IMR-90 (cell line): ENCODE data around the gene GRM4. TPM values are rescaled to one million over a fixed set of nuclear protein-coding genes. Genes with fewer than 3 reads are reported as not detected.

Source experiments
- ATAC-seq: fragments of 200-7000 bp; cut with Tn5 transposase; 2 replicates; pipeline ENCODE4 v1.9.1; 2020; ENCODE audit warnings: low read depth, mild to moderate bottlenecking, moderate library complexity
- BruUV-seq: library from RNA; stranded (reverse); fragments of 400-500 nt; replicated peaks from 2 replicates; lab custom pipeline; 2021; lab: Mats Ljungman, UMichigan
- CTCF ChIA-PET: fragments of 300-600 bp; formaldehyde crosslinking; extraction: SDS; loops from one replicate; lab custom pipeline; 2021; ENCODE audit warnings: antibody characterized with exemption; lab: Yijun Ruan, JAX
- POLR2A ChIA-PET: fragments of 300-600 bp; sonication (Branson Sonifier 250); formaldehyde crosslinking; loops from one replicate; lab custom pipeline; 2022; ENCODE audit warnings: antibody characterized with exemption; ENCODE audit not compliant: unreplicated experiment; lab: Charles Lee
- DNase-seq: peaks from one replicate; pipeline ENCODE4 v3.0.0; 2013
- H2AFZ ChIP-seq: replicated peaks from 2 replicates; pipeline ENCODE3; 2013; ENCODE audit warnings: low read length, mild to moderate bottlenecking; ENCODE audit not compliant: poor library complexity
- H2AK5ac ChIP-seq: 2 replicates; pipeline ENCODE4 v1.6.1; 2013; ENCODE audit warnings: low read depth, low read length, inconsistent platforms
- H2AK9ac ChIP-seq: replicated peaks from 2 replicates; pipeline ENCODE3; 2013; ENCODE audit warnings: mild to moderate bottlenecking, low read depth, low read length, moderate library complexity; ENCODE audit not compliant: poor library complexity
- H2BK120ac ChIP-seq: 2 replicates; pipeline ENCODE4 v1.6.1; 2013; ENCODE audit warnings: low read depth, low read length, inconsistent platforms
- H2BK15ac ChIP-seq: 3 replicates; pipeline ENCODE4 v1.6.1; 2013; ENCODE audit warnings: low read depth, low read length, inconsistent platforms
- H2BK20ac ChIP-seq: 2 replicates; pipeline ENCODE4 v1.6.1; 2013; ENCODE audit warnings: low read depth, mild to moderate bottlenecking, inconsistent platforms, low read length, moderate library complexity
- H2BK5ac ChIP-seq: 2 replicates; pipeline ENCODE4 v1.6.1; 2013; ENCODE audit warnings: mild to moderate bottlenecking, low read depth, low read length, inconsistent platforms; ENCODE audit not compliant: poor library complexity, severe bottlenecking
- H3K14ac ChIP-seq: replicated peaks from 2 replicates; pipeline ENCODE4 v1.6.1; 2013; ENCODE audit warnings: low read depth, low read length, inconsistent platforms
- H3K18ac ChIP-seq: 2 replicates; pipeline ENCODE4 v1.6.1; 2013; ENCODE audit warnings: low read depth, low read length, control low read depth
- H3K23ac ChIP-seq: 2 replicates; pipeline ENCODE4 v1.6.1; 2013; ENCODE audit warnings: low read depth, low read length, inconsistent platforms
- H3K27ac ChIP-seq: 2 replicates; pipeline ENCODE4 v1.5.1; 2013; ENCODE audit warnings: mild to moderate bottlenecking, control low read depth, low read length; ENCODE audit not compliant: insufficient read depth
- H3K27me3 ChIP-seq: 2 replicates; pipeline ENCODE4 v1.6.1; 2013; ENCODE audit warnings: low read length; ENCODE audit not compliant: control insufficient read depth, insufficient read depth
- H3K36me3 ChIP-seq: 2 replicates; pipeline ENCODE4 v1.6.1; 2013; ENCODE audit warnings: low read length, mixed read lengths; ENCODE audit not compliant: control insufficient read depth, insufficient read depth
- H3K4ac ChIP-seq: 2 replicates; pipeline ENCODE4 v1.6.1; 2013; ENCODE audit warnings: low read depth, low read length, inconsistent platforms
- H3K4me1 ChIP-seq: 2 replicates; pipeline ENCODE4 v1.6.1; 2013; ENCODE audit warnings: low read length, mixed read lengths; ENCODE audit not compliant: control insufficient read depth, insufficient read depth
- H3K4me2 ChIP-seq: 2 replicates; pipeline ENCODE4 v1.6.1; 2013; ENCODE audit warnings: low read depth, mild to moderate bottlenecking, control low read depth, low read length, moderate library complexity
- H3K4me3 ChIP-seq: 2 replicates; pipeline ENCODE4 v1.5.1; 2013; ENCODE audit warnings: low read depth, mild to moderate bottlenecking, control low read depth, low read length, moderate library complexity; ENCODE audit not compliant: insufficient read depth
- H3K56ac ChIP-seq: 2 replicates; pipeline ENCODE4 v1.6.1; 2013; ENCODE audit warnings: low read length, inconsistent platforms; ENCODE audit not compliant: insufficient read depth; ENCODE audit errors: extremely low read depth
- H3K79me1 ChIP-seq, 2 experiments: 2 replicates each; pipeline ENCODE4 v1.6.1; 2013; ENCODE audit warnings: low read length in 2 of 2, inconsistent platforms in 1 of 2, low read depth in 1 of 2
- H3K9ac ChIP-seq: 2 replicates; pipeline ENCODE4 v1.6.1; 2013; ENCODE audit warnings: low read depth, low read length, control low read depth
- H3K9me1 ChIP-seq: 2 replicates; pipeline ENCODE4 v1.6.1; 2013; ENCODE audit warnings: low read length, inconsistent platforms; ENCODE audit not compliant: insufficient read depth
- H3K9me3 ChIP-seq: 2 replicates; pipeline ENCODE4 v1.6.1; 2013; ENCODE audit warnings: low read length; ENCODE audit not compliant: control insufficient read depth, insufficient read depth
- H4K20me1 ChIP-seq: 2 replicates; pipeline ENCODE4 v1.6.1; 2013; ENCODE audit warnings: low read length, inconsistent platforms; ENCODE audit not compliant: insufficient read depth
- H4K5ac ChIP-seq: 2 replicates; pipeline ENCODE4 v1.6.1; 2013; ENCODE audit warnings: mild to moderate bottlenecking, low read depth, low read length, control low read depth
- H4K8ac ChIP-seq, 2 experiments: 2 replicates each; pipeline ENCODE4 v1.6.1; 2013; ENCODE audit warnings: low read depth in 2 of 2, low read length in 2 of 2, control low read depth in 1 of 2, inconsistent platforms in 1 of 2
- H4K91ac ChIP-seq: 2 replicates; pipeline ENCODE4 v1.6.1; 2013; ENCODE audit warnings: low read depth, low read length, inconsistent platforms; ENCODE audit not compliant: insufficient read depth
- CHD1 ChIP-seq: IDR thresholded peaks from 2 replicates; pipeline ENCODE4 v1.6.1; 2012; ENCODE audit warnings: low read depth, low read length, improper control_type of control experiment
- FOS ChIP-seq: fragments of 150-350 bp; IDR thresholded peaks from 2 replicates; pipeline ENCODE4 v1.6.1; 2016; ENCODE audit warnings: low read depth, low read length
- RFX5 ChIP-seq: IDR thresholded peaks from 2 replicates; pipeline ENCODE4 v1.8.0; 2012; ENCODE audit warnings: low read depth, mild to moderate bottlenecking, low read length, moderate library complexity
- WGBS, 2 experiments: methylation state at CpG; one replicate each; pipeline versions ENCODE4 v1.1.5 to v1.1.7; 2013; ENCODE audit warnings: missing lambda C conversion rate in 2 of 2; ENCODE audit not compliant: insufficient read length in 1 of 2; ENCODE audit errors: extremely low coverage in 2 of 2; 5-methylcytosine and 5-hydroxymethylcytosine counted together
- dilution Hi-C: fragments of 300-500 bp; cut with HindIII; formaldehyde crosslinking; loops from one replicate; pipeline ENCODE4 v1.14.3; 2018; ENCODE audit warnings: low sequenced_read_pairs; ENCODE audit not compliant: unreplicated experiment
- in situ Hi-C: fragments of 300-500 bp; cut with MboI; formaldehyde crosslinking; loops from 3 replicates; pipeline ENCODE4 v1.14.3; 2019; ENCODE audit warnings: low sequenced_read_pairs, inconsistent platforms, mixed read lengths
- intact Hi-C: fragments of 100-400 bp; cut with micrococcal nuclease; formaldehyde crosslinking; loops from 2 replicates; pipeline ENCODE4 v1.10.0; 2022
- polyA plus RNA-seq, 3 experiments: library from polyadenylated mRNA; depleted of rRNA; stranded (reverse); fragments of >200 nt; gene quantifications; 2 replicates each; pipeline ENCODE4 v1.2.3, GENCODE V29; 2012; ENCODE audit warnings: low replicate concordance in 1 of 3
- total RNA-seq: library from RNA; depleted of rRNA; stranded (reverse); fragments of >200 nt; gene quantifications from 2 replicates; pipeline ENCODE4 v1.2.3, GENCODE V29; 2012

Gene GRM4
- total and polyA plus RNA-seq, 2 of the 4 experiments (the other 2 are of a cell fraction), result 0.02 TPM; not detected in 1

GRCh38 chr6:34149831-34150400 is 4.0 kb upstream of the GRM4 start:
- H3K79me1 ChIP-seq, result no peaks in the 10 kb centered on the region
- H3K56ac ChIP-seq, result no peak overlapping the region
- DNase-seq (no peak), ATAC-seq (no peak)
- H2AK9ac ChIP-seq, result no peak overlapping the region
- no peak overlapping the region for H3K4me3 ChIP-seq
- H3K27ac ChIP-seq, result no peak overlapping the region
- H2BK5ac ChIP-seq, result no peak overlapping the region
- no peak overlapping the region for H2BK15ac ChIP-seq
- in situ Hi-C loops, result loop anchor here (10.0 to 25.0 kb wide), 4 partner anchors 385 to 987 kb away; partner anchors contain the start of genes BAK1, TCP11 and UQCC2
- 75% methylated on average over 1 of the region's 4 CpGs; no CpG with 5 or more reads in 1 of the 2 experiments for WGBS, 2 experiments
- H2AK5ac ChIP-seq, result no peak overlapping the region
- no peaks in the 10 kb centered on the region for H3K4me1 ChIP-seq
- no TSS peak for BruUV-seq
- H2BK120ac ChIP-seq, result no peak overlapping the region
- H3K23ac ChIP-seq, result no peak overlapping the region
- H4K8ac ChIP-seq, result no peak overlapping the region
- CTCF ChIA-PET, result interaction anchor here (0.6 kb wide), 1 partner anchor 371 kb away, joined by 3 read pairs; no protein-coding TSS in a partner anchor
- H3K4ac ChIP-seq, result no peak overlapping the region
- no peaks in the 10 kb centered on the region; the same call in 1 of the 2 replicates for H4K20me1 ChIP-seq
- no peak overlapping the region for H2AFZ ChIP-seq
- no peak overlapping the region for H4K91ac ChIP-seq
- H3K9me3 ChIP-seq, result no peaks in the 10 kb centered on the region
- peaks cover 81% of the 10 kb centered on the region for H3K27me3 ChIP-seq
- H3K4me2 ChIP-seq, result no peak overlapping the region
- intact Hi-C loops, result no loop called here
- no peaks in the 10 kb centered on the region for H3K9me1 ChIP-seq
- TF ChIP-seq RFX5 (no peak), CHD1 (no peak), FOS (no peak)
- no peak overlapping the region for H3K14ac ChIP-seq
- H3K18ac ChIP-seq, result no peak overlapping the region
- no peak overlapping the region for H4K5ac ChIP-seq
- H3K36me3 ChIP-seq, result no peaks in the 10 kb centered on the region
- POLR2A ChIA-PET, result no interaction called here
- no peak overlapping the region for H3K9ac ChIP-seq
- dilution Hi-C loops, result no loop called here
- H2BK20ac ChIP-seq, result no peak overlapping the region
